Gastrocnemius medialis (tissue), 4 donors: ENCODE data around the gene CCNC. TPM values are rescaled to one million over a fixed set of nuclear protein-coding genes. Genes with fewer than 3 reads are reported as not detected.

Experiments
- ATAC-seq, 2 donors: fragments of 150-250 bp; one replicate each; pipeline ENCODE4 v1.9.1; 2016
- DNase-seq, 2 donors: peaks; one replicate each; pipeline ENCODE4 v3.0.0-alpha.2; 2019
- H3K27ac ChIP-seq, 4 donors: fragments of 200-600 bp; sonication (generic); 1 replicate in 1 of 4; 2 replicates in 3 of 4; pipeline ENCODE4 v1.5.1; 2016 to 2018; ENCODE audit warnings: mild to moderate bottlenecking in 2 of 4, moderate library complexity in 1 of 4
- H3K27me3 ChIP-seq, 3 donors: fragments of 200-600 bp; sonication (generic) in 2 of 3; 1 replicate in 1 of 3; 2 replicates in 2 of 3; pipeline versions ENCODE4 v1.5.1 to v1.6.0; 2016 to 2019; ENCODE audit warnings: mild to moderate bottlenecking in 1 of 3, moderate library complexity in 1 of 3
- H3K36me3 ChIP-seq, 2 donors: fragments of 200-600 bp; sonication (generic) in 1 of 2; one replicate each; pipeline ENCODE4 v1.5.1; 2017 to 2018
- H3K4me1 ChIP-seq, 2 donors: fragments of 200-600 bp; sonication (generic) in 1 of 2; one replicate each; pipeline ENCODE4 v1.5.1; 2016 to 2017; ENCODE audit warnings: mild to moderate bottlenecking in 2 of 2
- H3K4me3 ChIP-seq, 4 donors: fragments of 200-600 bp; sonication (generic) in 3 of 4; 1 replicate in 1 of 4; 2 replicates in 3 of 4; pipeline ENCODE4 v1.5.1; 2016 to 2019; ENCODE audit warnings: mild to moderate bottlenecking in 2 of 4
- H3K9me3 ChIP-seq, 3 donors: fragments of 200-600 bp; sonication (generic) in 2 of 3; 1 replicate in 1 of 3; 2 replicates in 2 of 3; pipeline ENCODE4 v1.5.1; 2016 to 2019
- POLR2A ChIP-seq, 2 donors: fragments of 450-650 bp; IDR thresholded peaks; one replicate each; pipeline ENCODE4 v1.6.1; 2017; ENCODE audit warnings: antibody characterized with exemption in 2 of 2, mild to moderate bottlenecking in 2 of 2, moderate library complexity in 2 of 2
- in situ Hi-C, 4 donors: fragments of 200-750 bp; cut with MboI; loops; one replicate each; pipeline versions ENCODE4 v1.15.0 to v1.8.0; 2017; ENCODE audit warnings: low sequenced_read_pairs in 4 of 4
- intact Hi-C: fragments of 100-400 bp; cut with DNase I; formaldehyde crosslinking; loops from one replicate; pipeline ENCODE4 v1.15.1; 2023; ENCODE audit warnings: low total_unique reads
- total RNA-seq, 4 donors: library from RNA; depleted of rRNA; stranded (reverse); fragments of >200 nt; gene quantifications; one replicate each; pipeline versions ENCODE4 v1.1.0 to v1.2.3, GENCODE V29; 2016
- TF ChIP-seq, protein P1 (sequence below), 5 experiments: fragments of 450-650 bp in 3 of 5; fragments of 200-600 bp in 2 of 5; sonication (generic) in 2 of 5; IDR thresholded peaks in 4 of 5; conservative IDR thresholded peaks in 1 of 5; 1 replicate in 4 of 5; 2 replicates in 1 of 5; pipeline ENCODE4 v1.5.1; 2016 to 2019; ENCODE audit warnings: antibody characterized with exemption in 5 of 5, mild to moderate bottlenecking in 3 of 5, moderate library complexity in 3 of 5

Gene CCNC
- total RNA-seq, 4 donors from 2014 or later: 18.1 to 45.4 (median 25.8) TPM

DNA sequence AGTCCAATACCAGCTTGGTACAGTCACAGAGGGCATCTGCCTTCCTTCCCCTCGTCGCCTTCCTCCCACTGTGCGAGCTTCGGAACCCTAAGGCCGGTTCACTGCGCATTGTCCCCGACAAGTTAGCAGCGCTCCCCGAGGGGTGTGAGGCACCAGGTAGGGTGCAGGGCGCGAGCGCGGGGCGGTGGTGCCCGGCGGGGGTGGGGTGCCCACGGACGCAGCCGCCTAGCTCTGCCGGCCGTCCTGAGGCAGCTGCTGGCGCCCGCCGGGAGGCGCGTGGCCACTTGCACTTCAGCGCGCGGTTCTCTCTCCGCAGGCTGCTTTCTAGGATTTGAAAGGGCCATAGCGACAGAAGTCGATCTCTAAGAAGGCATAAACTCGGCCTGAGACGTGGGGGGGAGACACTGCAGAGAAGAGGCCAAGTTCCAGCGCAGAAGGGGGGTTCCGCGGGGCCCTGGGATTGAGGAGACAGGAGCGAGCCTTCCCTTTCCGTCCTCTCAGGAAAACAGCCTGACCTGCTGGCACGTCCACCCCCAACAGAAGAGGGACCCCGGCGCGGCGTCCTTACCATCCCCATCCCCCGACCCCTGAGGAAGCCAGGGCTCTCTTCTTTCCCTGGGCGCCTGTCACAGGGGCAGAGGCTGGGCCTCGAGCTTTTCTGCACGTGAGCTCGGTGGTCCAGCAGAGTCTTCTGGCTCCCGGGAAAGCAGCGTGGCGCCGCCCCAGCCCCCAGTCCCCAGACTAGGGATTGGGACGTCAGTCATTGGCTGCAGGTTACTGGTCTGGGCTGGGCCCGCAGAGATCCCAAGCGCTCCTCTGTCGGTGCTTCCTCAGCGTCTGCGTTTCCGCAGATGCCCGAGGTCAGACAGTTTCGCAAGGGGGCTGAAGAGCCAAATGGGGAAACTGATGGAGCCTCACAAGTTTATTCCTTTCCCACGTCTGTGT lies 22.5 kb upstream of the CCNC start:
- in situ Hi-C loops: loop anchor here (10.0 to 25.0 kb wide), 2 partner anchors 146 to 154 kb away; no protein-coding TSS in a partner anchor

DNA sequence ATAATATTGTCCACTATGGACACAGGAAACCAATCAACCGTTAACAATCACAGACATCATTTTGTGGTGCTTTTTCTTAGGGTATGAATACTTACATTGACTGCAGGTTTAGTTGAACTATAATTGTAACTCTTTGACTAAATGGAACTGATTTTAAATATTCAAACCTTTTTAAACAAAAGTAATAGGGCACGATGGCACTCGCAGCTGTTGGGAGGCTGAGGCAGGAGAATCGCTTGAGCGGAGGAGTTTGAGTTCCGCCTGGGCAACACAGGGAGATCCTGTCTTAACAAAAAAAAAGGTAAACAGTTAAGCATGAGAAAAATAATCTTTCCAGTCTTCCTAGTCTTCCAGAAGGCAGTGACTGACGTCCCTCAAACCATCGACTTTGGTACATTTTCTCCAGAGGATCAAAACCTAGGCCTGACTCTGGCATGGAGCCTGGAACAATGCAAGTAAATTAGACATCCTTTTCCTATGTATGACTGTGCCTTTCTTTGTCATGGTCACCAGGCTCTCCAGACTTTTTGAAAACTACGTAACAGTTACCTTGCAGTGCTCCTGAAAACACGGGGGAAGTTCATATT lies 21.5 kb upstream of the CCNC start:
- H3K27me3 ChIP-seq: peaks cover 72 to 77% (median 75%) of the 10 kb centered on the region in 3 donors
- H3K4me1 ChIP-seq: peaks cover 17 to 23% of the 10 kb centered on the region in 2 donors
- intact Hi-C loops: no loop called here
- no peak for ATAC-seq
- H3K9me3 ChIP-seq: no peaks in the 10 kb centered on the region
- TF ChIP-seq, protein P1, sequence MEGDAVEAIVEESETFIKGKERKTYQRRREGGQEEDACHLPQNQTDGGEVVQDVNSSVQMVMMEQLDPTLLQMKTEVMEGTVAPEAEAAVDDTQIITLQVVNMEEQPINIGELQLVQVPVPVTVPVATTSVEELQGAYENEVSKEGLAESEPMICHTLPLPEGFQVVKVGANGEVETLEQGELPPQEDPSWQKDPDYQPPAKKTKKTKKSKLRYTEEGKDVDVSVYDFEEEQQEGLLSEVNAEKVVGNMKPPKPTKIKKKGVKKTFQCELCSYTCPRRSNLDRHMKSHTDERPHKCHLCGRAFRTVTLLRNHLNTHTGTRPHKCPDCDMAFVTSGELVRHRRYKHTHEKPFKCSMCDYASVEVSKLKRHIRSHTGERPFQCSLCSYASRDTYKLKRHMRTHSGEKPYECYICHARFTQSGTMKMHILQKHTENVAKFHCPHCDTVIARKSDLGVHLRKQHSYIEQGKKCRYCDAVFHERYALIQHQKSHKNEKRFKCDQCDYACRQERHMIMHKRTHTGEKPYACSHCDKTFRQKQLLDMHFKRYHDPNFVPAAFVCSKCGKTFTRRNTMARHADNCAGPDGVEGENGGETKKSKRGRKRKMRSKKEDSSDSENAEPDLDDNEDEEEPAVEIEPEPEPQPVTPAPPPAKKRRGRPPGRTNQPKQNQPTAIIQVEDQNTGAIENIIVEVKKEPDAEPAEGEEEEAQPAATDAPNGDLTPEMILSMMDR (IDR thresholded peaks at IDR 0.05 in 4 of 5, conservative IDR thresholded peaks at IDR 0.05 in 1 of 5): no peak
- no peak for TF ChIP-seq POLR2A (IDR thresholded peaks at IDR 0.05)
- in situ Hi-C loops: loop anchor here (10.0 to 25.0 kb wide), 2 partner anchors 147 to 155 kb away; no protein-coding TSS in a partner anchor
- no peak overlapping the region for H3K4me3 ChIP-seq
- H3K36me3 ChIP-seq: no peaks in the 10 kb centered on the region
- no peak for DNase-seq
- H3K27ac ChIP-seq: no peak overlapping the region

More for the DNA sequence above, 22.5 kb upstream of the CCNC start:
- Histone ChIP-seq H3K36me3 (no peaks in the 10 kb centered on the region), H3K4me3 (peak overlapping the region in 3 of 4 donors; percentile 4 to 43 (median 15)), H3K27me3 (peaks cover 82 to 85% (median 84%) of the 10 kb centered on the region in 3 donors), H3K27ac (no peak overlapping the region), H3K4me1 (peaks cover 17 to 23% of the 10 kb centered on the region in 2 donors), H3K9me3 (no peaks in the 10 kb centered on the region)
- intact Hi-C loops: no loop called here
- TF ChIP-seq, protein P1 (IDR thresholded peaks at IDR 0.05 in 4 of 5, conservative IDR thresholded peaks at IDR 0.05 in 1 of 5): no peak
- TF ChIP-seq POLR2A (IDR thresholded peaks at IDR 0.05): no peak
- ATAC-seq (no peak), DNase-seq (no peak)

DNA sequence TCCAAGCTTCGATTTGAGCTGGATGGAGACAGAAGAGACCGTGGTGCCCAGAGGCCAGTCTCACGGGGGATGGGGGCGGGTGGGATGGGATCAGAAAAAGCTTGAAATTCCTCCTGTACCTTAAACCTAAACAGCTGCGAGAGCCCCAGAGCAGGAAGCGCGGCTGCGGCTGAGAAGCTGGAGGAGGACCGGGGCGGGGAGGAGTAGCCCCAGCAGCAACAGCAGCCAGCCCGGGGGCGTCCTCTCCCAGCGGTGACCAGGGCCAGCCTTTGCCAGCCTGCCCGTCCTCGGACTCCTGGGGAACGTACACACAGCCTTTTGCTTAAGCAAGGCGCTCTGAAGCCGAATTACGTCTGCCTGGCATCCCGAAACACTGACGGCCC lies 20.8 kb upstream of the CCNC start:
- ATAC-seq (peak; percentile 10 to 21), DNase-seq (no peak)
- intact Hi-C loops (no loop called here), in situ Hi-C loops (loop anchor here in 1 of 4 donors (25.0 kb wide), 1 partner anchor 148 kb away; no protein-coding TSS in a partner anchor)
- H3K36me3 ChIP-seq: no peaks in the 10 kb centered on the region
- TF ChIP-seq POLR2A (IDR thresholded peaks at IDR 0.05): no peak
- TF ChIP-seq, protein P1 (IDR thresholded peaks at IDR 0.05 in 4 of 5, conservative IDR thresholded peaks at IDR 0.05 in 1 of 5): no peak
- no peak overlapping the region for H3K27ac ChIP-seq
- no peaks in the 10 kb centered on the region for H3K9me3 ChIP-seq
- peaks cover 68 to 72% (median 70%) of the 10 kb centered on the region in 3 donors for H3K27me3 ChIP-seq
- H3K4me1 ChIP-seq: peaks cover 17 to 23% of the 10 kb centered on the region in 2 donors
- peak overlapping the region; percentile 59 to 78 (median 65) for H3K4me3 ChIP-seq

DNA sequence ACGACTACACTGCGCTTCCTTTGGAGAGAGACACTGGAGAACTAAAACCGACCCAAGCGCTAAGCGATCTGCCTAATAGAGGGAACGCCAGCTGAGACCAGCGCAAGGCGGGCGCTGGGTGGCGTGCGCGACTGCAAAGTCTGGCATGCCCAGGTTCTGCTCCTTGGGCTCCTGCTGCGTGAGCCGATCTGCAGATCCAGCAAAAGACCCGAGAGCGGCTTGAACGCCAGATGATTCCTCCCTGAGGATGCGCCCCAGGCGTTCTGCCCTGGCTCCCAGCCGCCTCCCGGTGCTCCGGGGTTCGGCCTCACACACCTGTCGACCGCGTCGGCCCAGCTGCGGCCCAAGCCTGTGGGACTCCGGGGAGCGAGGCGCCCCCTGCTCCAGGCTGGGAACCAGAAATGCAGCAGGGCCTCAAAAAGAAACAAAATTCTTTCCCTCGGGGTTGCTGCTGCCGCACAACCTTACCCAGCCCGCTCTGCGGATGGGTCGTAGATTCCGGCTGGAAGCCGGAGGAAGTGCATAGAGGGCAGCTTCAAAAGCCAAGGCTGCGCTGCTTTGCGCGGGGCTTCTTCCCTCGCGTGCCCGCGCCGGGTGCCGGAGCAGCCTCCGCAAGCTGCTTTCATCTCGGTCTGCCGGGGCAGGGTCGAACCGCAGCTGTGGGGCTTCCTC lies 20.3 kb upstream of the CCNC start:
- TF ChIP-seq, protein P1 (IDR thresholded peaks at IDR 0.05 in 4 of 5, conservative IDR thresholded peaks at IDR 0.05 in 1 of 5): peak; percentile 29 to 71 (median 56)
- TF ChIP-seq POLR2A (IDR thresholded peaks at IDR 0.05): no peak
- Histone ChIP-seq H3K27me3 (peaks cover 63 to 69% (median 67%) of the 10 kb centered on the region in 3 donors), H3K9me3 (no peaks in the 10 kb centered on the region), H3K4me1 (peaks cover 17 to 23% of the 10 kb centered on the region in 2 donors), H3K27ac (peak overlapping the region in 1 of 4 donors; percentile 6), H3K4me3 (peak overlapping the region; percentile 59 to 78 (median 65)), H3K36me3 (no peaks in the 10 kb centered on the region)
- in situ Hi-C loops: loop anchor here in 1 of 4 donors (25.0 kb wide), 1 partner anchor 149 kb away; no protein-coding TSS in a partner anchor
- ATAC-seq: peak; percentile 92
- intact Hi-C loops: loop anchor here (1.0 kb wide), 1 partner anchor 158 kb away; no protein-coding TSS in a partner anchor
- peak; percentile 64 to 69 for DNase-seq
